HepG2 (cell line): ENCODE measurements around the gene ZNF783. TPM values are rescaled to one million over a fixed set of nuclear protein-coding genes. Genes with fewer than 3 reads are reported as not detected.

Source experiments
- ATM ChIP-seq: fragments of 450-650 bp; IDR thresholded peaks from 2 replicates; pipeline ENCODE4 v1.7.1; 2017; ENCODE audit warnings: mild to moderate bottlenecking, borderline replicate concordance
- BORCS8-MEF2B ChIP-seq: sonication (generic); formaldehyde crosslinking; IDR thresholded peaks from 2 replicates; pipeline ENCODE4 v1.8.0; 2022; ENCODE audit warnings: mild to moderate bottlenecking, missing genetic modification reagents
- CENPX ChIP-seq: sonication (generic); formaldehyde crosslinking; IDR thresholded peaks from 2 replicates; pipeline ENCODE4 v1.9.0; 2021; ENCODE audit warnings: mild to moderate bottlenecking, missing genetic modification reagents, moderate library complexity
- DDIT3 ChIP-seq: sonication (generic); formaldehyde crosslinking; IDR thresholded peaks from 2 replicates; pipeline ENCODE4 v1.4.0; 2020; ENCODE audit warnings: mild to moderate bottlenecking, missing genetic modification reagents
- HIVEP1 ChIP-seq: sonication (generic); formaldehyde crosslinking; IDR thresholded peaks from 2 replicates; pipeline ENCODE4 v1.4.0; 2020; ENCODE audit warnings: mild to moderate bottlenecking, missing genetic modification reagents
- HMG20A ChIP-seq: IDR thresholded peaks from 2 replicates; pipeline ENCODE4 v1.6.1; 2016; ENCODE audit warnings: borderline replicate concordance
- MXD1 ChIP-seq: sonication (generic); formaldehyde crosslinking; IDR thresholded peaks from 2 replicates; pipeline ENCODE4 v1.4.0; 2020; ENCODE audit warnings: mild to moderate bottlenecking, missing genetic modification reagents
- POLR2G ChIP-seq: fragments of 200-400 bp; formaldehyde crosslinking; IDR thresholded peaks from 2 replicates; pipeline ENCODE4 v1.6.1; 2018; ENCODE audit warnings: mild to moderate bottlenecking, low read depth, low read length, moderate library complexity
- TEAD3 ChIP-seq: optimal IDR thresholded peaks from 2 replicates; pipeline ENCODE3; 2016; ENCODE audit warnings: borderline replicate concordance
- ZBTB42 ChIP-seq: sonication (generic); formaldehyde crosslinking; IDR thresholded peaks from 2 replicates; pipeline ENCODE4 v1.5.0; 2020; ENCODE audit warnings: mild to moderate bottlenecking, missing genetic modification reagents
- ZKSCAN1 ChIP-seq: fragments of 150-350 bp; IDR thresholded peaks from 2 replicates; pipeline ENCODE4 v1.6.1; 2014; ENCODE audit warnings: low read length
- ZNF142 ChIP-seq: sonication (generic); formaldehyde crosslinking; IDR thresholded peaks from 2 replicates; pipeline ENCODE4 v1.4.0; 2020; ENCODE audit warnings: missing genetic modification reagents
- ZNF264 ChIP-seq: sonication (generic); formaldehyde crosslinking; IDR thresholded peaks from 2 replicates; pipeline ENCODE4 v1.4.0; 2020; ENCODE audit warnings: missing genetic modification reagents
- ZNF333 ChIP-seq: sonication (generic); formaldehyde crosslinking; IDR thresholded peaks from 2 replicates; pipeline ENCODE4 v1.4.0; 2020; ENCODE audit warnings: mild to moderate bottlenecking, missing genetic modification reagents, borderline replicate concordance
- ZNF616 ChIP-seq: sonication (generic); formaldehyde crosslinking; IDR thresholded peaks from 2 replicates; pipeline ENCODE4 v1.5.0; 2020; ENCODE audit warnings: low read depth, mild to moderate bottlenecking, missing genetic modification reagents
- ZNF713 ChIP-seq: sonication (generic); formaldehyde crosslinking; IDR thresholded peaks from 2 replicates; pipeline ENCODE4 v1.4.0; 2020; ENCODE audit warnings: mild to moderate bottlenecking, missing genetic modification reagents
- ZNF883 ChIP-seq: sonication (generic); formaldehyde crosslinking; IDR thresholded peaks from 2 replicates; pipeline ENCODE4 v1.5.1; 2020; ENCODE audit warnings: mild to moderate bottlenecking, missing genetic modification reagents; ENCODE audit errors: not compliant biosample characterization
- ZZZ3 ChIP-seq: sonication (generic); formaldehyde crosslinking; IDR thresholded peaks from 2 replicates; pipeline ENCODE4 v1.4.0; 2020; ENCODE audit warnings: missing genetic modification reagents, mild to moderate bottlenecking, borderline replicate concordance
- polyA plus RNA-seq, 8 experiments: library from polyadenylated mRNA; depleted of rRNA in 3 of 8; stranded (reverse) in 7 of 8; unstranded in 1 of 8; fragments of >200 nt; fragmentation: Illumina TruSeq in 4 of 8; extraction: Trizol in 4 of 8; gene quantifications; 2 replicates each; pipeline versions ENCODE4 v1.2.1 to v1.2.3, GENCODE V29; 2011 to 2016; ENCODE audit warnings: low read depth in 4 of 8, missing spikeins in 1 of 8, mixed read lengths in 1 of 8; ENCODE audit not compliant: insufficient read depth in 1 of 8
- total RNA-seq, 5 experiments: library from RNA; depleted of rRNA; stranded (reverse); fragments of >200 nt; fragmentation: Illumina TruSeq; extraction: Trizol; gene quantifications; 2 replicates each; pipeline ENCODE4 v1.2.3, GENCODE V29; 2016; ENCODE audit warnings: low read depth in 1 of 5
- TF ChIP-seq, protein P1 (sequence below): sonication (generic); formaldehyde crosslinking; IDR thresholded peaks from 2 replicates; pipeline ENCODE4 v1.4.0; 2020; ENCODE audit warnings: missing genetic modification reagents
- TF ChIP-seq, protein P2 (sequence below): sonication (generic); formaldehyde crosslinking; IDR thresholded peaks from 2 replicates; pipeline ENCODE4 v1.8.0; 2022; ENCODE audit warnings: missing genetic modification reagents, mild to moderate bottlenecking, borderline replicate concordance

ZNF783 gene
- total and polyA plus RNA-seq, 2 of the 13 experiments (the other 11 are each of a cell fraction or from before 2014, with no cell fraction given) = 4.1 to 5.2 TPM

DNA sequence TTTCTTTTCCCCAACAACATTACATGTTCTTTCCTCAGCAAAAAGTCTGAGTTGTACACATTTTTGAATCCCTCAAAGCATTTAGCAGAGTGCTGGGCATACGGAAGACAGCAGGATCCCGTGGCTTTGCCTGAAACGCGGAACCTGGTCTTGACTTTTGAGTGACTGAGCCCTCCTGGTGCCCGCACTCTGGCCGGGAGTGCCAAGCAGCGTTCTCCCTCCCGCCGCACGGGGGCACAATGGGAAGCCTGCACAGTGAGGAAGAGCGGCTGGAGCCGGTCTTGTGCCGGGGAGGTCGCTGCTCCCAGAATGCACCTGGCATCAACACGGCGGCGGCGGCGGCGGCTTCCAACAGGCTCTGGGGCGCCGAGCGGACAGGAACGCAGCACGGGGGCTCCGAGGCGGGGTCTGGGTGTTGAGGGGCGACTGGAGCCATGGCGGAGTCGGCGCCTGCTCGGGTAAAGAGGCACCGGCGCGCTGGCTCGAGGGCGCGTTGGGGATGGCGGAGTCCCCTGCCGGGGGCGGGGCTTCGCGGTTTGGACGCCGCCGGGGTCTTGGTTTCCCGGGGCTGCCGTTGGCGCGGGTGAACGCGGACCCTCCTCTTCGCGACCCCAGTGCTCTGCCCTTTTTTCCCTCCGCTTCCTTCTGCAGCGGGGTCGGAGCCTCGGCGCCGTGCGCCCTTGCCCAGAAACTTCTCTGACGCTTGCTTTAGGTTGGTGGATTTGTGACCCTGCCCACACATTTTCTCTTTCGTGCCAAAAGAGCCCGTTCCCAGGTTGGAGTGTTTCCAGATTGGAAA is 22.5 kb upstream of the ZNF783 start, which contains the start of gene ZNF212 (continued):
- TF ChIP-seq ZKSCAN1 (no peak), POLR2G (peak; percentile 85), HIVEP1 (CRISPR knock-in tag) (peak; percentile 84; the same call in 1 of the 2 replicates), CENPX (CRISPR knock-in tag) (no peak), ATM (no peak), ZNF616 (no peak), ZNF142 (no peak; the same call in none of the 2 replicates), DDIT3 (CRISPR knock-in tag) (no peak), BORCS8-MEF2B (CRISPR knock-in tag) (no peak), ZZZ3 (CRISPR knock-in tag) (no peak; the same call in 1 of the 2 replicates), ZBTB42 (CRISPR knock-in tag) (no peak), MXD1 (peak; percentile 71; the same call in 1 of the 2 replicates), ZNF883 (CRISPR knock-in tag) (peak; percentile 89), ZNF713 (no peak), HMG20A (CRISPR knock-in tag) (0 out of 2 replicates have a peak, but pooled peaks have one; percentile 14), TEAD3 (CRISPR knock-in tag) (peak; percentile 87), ZNF264 (CRISPR knock-in tag) (peak; percentile 63; the same call in 1 of the 2 replicates), ZNF333 (CRISPR knock-in tag) (peak; percentile 93)
- TF ChIP-seq, protein P1, sequence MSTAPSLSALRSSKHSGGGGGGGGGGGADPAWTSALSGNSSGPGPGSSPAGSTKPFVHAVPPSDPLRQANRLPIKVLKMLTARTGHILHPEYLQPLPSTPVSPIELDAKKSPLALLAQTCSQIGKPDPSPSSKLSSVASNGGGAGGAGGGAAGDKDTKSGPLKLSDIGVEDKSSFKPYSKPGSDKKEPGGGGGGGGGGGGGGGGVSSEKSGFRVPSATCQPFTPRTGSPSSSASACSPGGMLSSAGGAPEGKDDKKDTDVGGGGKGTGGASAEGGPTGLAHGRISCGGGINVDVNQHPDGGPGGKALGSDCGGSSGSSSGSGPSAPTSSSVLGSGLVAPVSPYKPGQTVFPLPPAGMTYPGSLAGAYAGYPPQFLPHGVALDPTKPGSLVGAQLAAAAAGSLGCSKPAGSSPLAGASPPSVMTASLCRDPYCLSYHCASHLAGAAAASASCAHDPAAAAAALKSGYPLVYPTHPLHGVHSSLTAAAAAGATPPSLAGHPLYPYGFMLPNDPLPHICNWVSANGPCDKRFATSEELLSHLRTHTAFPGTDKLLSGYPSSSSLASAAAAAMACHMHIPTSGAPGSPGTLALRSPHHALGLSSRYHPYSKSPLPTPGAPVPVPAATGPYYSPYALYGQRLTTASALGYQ (CRISPR knock-in tag) = peak; percentile 60; the same call in 1 of the 2 replicates
- TF ChIP-seq, protein P2, sequence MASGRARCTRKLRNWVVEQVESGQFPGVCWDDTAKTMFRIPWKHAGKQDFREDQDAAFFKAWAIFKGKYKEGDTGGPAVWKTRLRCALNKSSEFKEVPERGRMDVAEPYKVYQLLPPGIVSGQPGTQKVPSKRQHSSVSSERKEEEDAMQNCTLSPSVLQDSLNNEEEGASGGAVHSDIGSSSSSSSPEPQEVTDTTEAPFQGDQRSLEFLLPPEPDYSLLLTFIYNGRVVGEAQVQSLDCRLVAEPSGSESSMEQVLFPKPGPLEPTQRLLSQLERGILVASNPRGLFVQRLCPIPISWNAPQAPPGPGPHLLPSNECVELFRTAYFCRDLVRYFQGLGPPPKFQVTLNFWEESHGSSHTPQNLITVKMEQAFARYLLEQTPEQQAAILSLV (CRISPR knock-in tag) = peak; percentile 90; the same call in 1 of the 2 replicates
